Stimulated activated CD4-positive, alpha-beta T cell treated with anti-CD3 and anti-CD28 coated beads, Interleukin-15, amount 100 ng/mL, for 48 hours (primary cell): Measurements from ENCODE around the gene TFB2M.

Experiments used
- DNase-seq, 2 donors: peaks; one replicate each; pipeline ENCODE4 v3.0.0-alpha.2; 2020; ENCODE audit warnings: low read depth in 2 of 2

Gene TFB2M

DNA sequence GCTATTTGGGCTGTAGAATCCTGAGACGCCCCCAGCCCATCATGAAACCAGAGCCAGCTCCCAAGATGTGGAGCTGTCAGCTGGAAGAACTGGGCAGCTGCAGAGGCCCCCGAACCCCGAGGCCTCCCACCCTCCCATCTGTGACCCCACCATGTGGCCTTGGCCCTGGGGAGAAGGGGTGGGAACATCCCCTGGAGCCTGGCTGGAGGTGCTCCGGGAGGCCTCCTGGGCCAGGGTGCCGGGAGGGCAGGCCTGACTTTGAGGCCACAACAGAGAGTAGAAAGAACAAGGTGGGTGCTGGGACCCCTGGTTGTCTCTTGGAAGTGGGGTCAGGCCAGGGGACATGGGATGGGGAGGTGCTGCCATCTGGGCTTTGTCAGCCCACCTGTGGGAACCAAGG, 53.0 kb downstream of the TFB2M start:
- no peak for DNase-seq

DNA sequence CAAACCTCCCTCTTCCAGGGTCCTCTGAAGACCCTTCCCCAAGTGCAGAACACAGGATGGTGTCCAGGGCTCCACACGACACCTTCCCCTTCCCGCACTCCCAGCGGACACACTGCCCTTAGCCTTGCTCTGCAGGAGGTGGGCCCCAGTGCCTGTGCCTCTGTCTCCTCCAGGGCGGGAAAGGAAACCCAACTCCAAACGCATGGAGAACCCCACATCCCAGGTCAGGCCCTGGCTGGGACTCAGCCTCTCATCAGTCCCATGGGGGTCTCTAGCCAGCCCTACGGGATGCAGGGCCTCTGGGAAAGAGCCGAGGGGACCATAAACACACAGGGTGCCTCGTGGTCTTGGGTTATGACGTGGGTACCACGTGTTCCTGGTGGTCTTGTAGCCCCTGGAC, 53.4 kb downstream of the TFB2M start:
- DNase-seq = no peak

- DNase-seq = no peak
These were observed 53.8 kb downstream of the TFB2M start for GRCh38 chr1:246512230-246512629.

- DNase-seq = no peak
These were observed 54.9 kb downstream of the TFB2M start for GRCh38 chr1:246511203-246511602.

DNA sequence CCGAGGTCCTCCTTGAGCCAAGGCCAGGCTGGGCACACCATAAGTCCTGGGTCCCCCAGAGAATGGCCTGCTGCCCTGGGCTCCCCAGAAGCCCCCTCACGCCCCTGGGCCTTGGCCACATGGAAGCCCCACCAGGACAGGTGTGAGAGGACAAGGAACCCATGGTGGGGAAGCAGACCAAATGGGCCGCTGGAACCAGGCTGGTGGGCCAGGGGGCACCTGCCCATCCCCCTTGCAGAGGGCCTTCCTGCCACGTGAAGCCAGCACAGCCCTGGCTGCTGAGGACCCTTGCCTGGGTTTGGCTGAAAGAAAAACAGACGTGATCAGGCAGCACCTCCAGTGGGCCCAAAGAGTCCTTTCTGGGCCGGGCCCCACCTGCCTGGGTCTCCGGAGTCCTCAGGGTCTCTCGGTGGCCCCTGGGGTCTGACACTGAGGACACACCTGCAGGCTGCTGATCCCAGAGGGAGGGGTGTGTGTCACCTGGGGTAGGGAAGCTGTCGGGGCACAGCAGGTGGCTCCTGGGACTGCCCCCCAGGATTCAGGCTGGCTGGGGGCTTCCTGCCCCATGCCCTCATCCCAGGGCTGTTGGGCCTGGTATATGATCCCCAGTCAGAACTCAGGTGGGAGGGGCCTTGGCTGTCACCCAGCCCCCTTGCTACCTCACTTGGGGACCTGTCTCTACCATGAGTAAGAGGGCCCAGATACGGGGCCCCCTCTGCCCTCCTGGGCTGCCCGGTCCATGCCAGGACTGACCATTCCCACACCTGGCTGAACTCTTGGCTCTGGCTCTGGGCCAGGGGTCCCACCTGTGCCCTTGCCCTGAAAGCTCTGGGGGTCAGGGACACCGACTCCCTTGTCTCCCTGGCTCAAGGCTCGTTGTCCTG, 55.7 kb downstream of the TFB2M start:
- no peak for DNase-seq

GRCh38 chr1:246508897-246509688, 57.0 kb downstream of the TFB2M start:
- DNase-seq = no peak

GRCh38 chr1:246506674-246507481, 59.2 kb downstream of the TFB2M start, which contains the start of gene SMYD3:
TSS of gene SMYD3 (minus strand) at chr1:246507279.
- DNase-seq = peak; percentile 52 to 61

DNA sequence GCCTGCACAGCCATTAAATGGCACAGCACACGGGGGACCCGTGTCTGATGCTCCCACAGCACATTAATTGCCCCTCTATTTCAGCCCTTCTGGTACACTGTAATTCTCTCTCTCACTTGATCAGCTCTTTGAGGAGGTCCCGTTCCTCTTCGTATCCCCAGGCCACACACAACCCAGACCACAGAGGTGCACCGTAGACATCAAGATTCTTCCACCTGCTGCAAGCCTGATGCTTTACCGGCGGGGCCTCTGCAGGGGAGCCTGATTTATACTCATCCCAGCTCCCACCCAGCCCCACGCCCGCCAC, 59.7 kb downstream of the TFB2M start:
- DNase-seq = no peak

DNA sequence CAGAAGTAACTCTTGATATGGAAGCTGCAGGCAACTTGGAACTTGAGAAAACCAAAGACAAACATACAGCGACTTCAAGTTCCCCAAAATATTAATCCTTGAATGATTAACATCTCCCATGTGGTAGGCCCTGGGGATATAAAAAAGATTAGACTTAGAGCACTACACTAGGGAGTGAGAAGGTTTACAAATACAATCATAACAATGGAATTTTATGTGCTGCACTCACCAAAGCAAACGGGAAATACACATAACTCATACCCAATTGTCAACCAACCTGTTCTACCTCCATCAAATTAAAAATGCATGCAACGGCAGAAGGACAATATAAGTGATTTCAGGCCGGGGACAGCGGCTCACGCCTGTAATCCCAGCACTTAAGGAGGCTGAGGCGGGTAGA, 62.7 kb downstream of the TFB2M start:
- no peak for DNase-seq

GRCh38 chr1:246497331-246497915, 68.6 kb downstream of the TFB2M start:
- no peak for DNase-seq

DNA sequence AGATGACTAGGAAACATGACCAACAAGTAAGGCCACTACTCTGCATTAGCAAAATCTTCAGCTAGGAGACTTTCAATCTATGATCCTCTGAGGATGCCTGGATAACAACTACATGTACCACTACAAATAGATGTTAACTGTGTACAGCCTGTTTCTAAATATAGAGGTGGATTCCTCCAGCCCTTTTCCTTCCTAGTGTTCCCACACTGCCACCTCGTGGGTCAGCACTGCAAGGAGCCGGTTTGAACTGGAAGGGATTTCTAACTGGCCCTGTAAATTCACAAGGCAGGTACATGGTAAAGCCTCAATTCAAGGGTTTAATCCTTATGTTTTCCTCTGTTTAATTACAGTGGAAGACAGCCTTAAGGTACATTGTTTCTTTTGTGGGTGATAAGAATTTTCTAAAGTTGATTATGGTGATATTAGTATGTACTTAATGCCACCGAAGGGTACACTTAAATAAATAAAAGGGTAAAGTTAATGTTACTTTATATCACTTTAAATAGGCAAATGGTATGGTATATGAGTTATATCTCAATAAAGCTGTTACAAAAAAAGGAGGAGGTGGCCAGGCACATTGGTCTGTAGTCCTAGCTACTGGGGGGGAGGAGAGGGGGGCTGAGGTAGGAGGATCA, 73.3 kb downstream of the TFB2M start:
- peak in 1 of 2 donors; percentile 41 for DNase-seq

GRCh38 chr1:246491551-246492053, 74.5 kb downstream of the TFB2M start:
- no peak for DNase-seq
